ENCODE measurements around the gene ARHGAP1.

Gene ARHGAP1

DNA sequence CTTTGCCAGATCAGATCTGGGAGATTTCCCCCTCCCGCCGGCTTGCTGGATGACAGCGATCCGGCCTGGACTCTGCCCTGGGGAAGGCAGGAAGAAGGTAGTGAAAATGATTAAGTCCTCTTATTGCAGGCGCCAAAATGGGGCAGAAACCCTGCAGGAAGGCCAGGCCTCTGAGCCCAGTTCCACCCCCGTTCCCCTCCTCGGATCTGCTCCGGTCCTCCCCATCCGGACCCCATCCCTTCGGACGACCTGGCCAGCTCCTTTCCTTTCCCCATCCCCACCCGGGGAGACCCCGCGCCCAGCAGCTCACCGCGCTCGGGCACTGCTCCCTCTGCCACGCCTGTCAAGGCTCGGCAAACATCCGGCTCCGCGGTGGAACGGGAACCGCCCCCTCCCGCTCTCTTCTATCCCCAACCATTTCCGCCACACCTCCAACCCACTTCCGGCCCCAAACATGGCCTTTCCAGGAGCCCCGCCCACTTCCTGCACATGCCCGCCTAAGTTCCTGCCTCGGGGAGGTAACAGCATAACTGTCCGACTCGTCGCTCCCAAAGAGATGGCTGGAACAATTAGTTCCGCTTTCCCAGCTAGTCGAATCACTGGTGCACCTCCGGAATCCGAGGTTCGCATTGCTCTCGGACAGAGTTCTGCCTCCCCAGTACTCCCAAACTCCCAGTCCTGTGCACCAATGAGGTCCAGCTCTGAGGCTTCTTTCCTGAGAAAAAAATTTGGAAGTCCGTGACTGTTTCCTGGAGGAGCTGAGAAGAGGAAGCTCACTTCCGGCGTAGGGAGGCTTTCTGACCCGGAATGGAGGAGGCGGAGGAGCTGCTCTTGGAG, at the start of gene ARHGAP1, which contains the start of gene ZNF408:
Gene ARHGAP1 (minus strand): TSS at position 379 of the 837 bp plus-strand sequence. CDS start 4,512 bp downstream, outside the sequence.
Gene ZNF408 (plus strand): TSS at position 791 of the 837 bp plus-strand sequence. CDS start 17 bp downstream, at position 808.
- DNase-seq: peak; percentile 98

DNA sequence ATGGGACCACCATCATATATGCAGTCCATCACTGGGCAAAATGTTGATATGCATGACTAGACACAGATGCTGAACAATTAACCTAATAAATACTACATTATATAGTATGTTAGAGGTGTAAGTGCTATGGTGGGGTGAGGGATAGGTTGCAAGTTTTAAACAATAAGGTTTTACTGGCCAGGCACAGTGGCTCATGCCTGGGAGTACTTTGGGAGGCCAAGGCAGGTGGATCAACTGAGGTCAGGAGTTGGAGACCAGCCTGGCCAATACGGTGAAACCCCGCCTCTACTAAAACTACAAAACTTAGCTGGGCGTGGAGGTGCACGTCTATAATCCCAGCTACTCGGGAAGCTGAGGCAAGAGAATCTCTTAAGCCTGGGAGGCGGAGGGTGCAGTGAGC, 46.7 kb upstream of the ARHGAP1 start:
- DNase-seq: no peak

DNA sequence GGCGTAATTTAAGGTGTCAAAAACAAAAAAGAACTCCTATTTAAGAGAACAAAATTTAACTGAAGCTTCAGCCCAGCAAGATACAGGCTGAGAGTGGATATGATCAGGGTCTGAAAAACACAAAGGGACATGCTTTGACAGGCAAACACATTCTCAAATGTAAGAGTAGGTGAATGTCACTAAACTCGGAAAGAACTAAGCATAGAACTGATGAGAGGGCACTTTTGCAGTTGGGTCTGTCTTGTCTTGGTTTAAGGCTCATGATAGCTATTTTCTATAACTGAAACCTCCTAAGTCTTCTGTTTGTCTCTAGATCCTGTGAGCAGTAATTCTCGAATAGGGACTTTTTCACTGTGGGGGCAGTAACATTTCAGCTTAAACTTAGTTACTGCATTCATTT, 45.6 kb upstream of the ARHGAP1 start:
- DNase-seq: no peak

DNA sequence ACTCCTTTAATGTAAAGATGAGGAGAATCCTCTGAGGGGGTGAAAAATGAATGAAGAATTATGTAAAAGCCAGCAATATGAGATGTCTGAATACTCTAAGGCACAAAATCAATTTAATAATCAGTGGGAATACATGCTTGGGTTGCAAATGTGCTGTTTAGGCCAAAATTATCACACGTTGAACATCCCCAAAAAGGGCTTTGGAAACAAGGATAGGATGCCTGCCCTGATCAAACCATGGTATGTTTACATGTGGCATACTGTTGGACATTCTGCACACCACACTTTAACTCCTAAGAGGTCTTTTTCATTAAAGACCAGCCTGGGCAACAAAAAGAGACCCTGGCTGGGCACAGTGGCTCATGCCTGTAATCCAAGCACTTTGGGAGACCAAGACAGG, 44.9 kb upstream of the ARHGAP1 start:
- DNase-seq: no peak

DNA sequence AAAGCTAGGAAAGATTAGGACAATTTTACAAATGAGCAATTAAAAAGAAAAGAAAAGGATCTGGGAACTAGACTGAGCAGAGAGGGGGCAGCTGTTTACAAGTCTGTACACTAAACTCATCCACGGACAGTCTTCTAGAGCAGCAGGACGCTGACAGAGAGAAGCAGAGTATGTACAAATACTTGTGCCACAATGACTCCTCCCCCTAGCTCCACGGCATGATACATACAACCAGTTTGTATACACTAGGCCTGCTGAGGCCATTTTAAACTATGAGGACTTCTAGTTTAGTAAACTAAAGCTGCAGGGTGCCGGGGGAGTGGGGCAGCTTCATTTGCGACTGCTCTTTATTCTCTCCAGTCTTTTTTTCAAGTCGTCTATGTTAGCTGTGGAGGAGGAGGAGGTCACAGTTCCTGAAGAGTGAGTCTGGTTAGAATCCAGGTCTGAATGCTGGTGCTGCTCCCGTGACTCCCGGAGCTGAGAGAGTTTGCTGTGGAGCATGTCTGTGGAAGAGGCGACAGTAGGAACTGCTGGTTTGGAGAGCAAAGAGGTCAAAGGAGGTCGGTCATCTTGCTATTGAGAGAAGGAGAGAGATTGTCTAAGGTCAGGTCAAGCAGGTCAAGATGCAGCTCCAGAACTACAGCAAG, 43.4 kb upstream of the ARHGAP1 start:
- DNase-seq: no peak

DNA sequence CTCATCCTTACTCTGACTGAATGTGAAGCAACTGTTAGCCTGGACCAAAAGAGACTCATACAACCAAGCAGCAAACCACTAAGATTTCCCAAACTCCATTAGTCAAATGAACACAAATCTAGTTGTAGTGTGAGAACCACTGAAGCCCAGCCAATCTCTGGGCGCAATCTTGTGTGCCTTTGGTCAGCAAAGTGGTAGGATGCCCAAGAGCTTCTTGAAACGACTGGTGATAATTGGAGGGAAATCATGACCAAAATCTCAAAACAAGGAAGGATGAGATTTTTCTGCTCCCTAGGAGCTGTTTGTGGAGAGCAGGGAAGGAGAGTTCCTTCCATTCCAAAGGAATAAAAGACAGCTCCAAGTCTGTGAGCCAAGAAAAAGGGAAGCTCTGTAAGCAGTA, 42.6 kb upstream of the ARHGAP1 start:
- DNase-seq: no peak

DNA sequence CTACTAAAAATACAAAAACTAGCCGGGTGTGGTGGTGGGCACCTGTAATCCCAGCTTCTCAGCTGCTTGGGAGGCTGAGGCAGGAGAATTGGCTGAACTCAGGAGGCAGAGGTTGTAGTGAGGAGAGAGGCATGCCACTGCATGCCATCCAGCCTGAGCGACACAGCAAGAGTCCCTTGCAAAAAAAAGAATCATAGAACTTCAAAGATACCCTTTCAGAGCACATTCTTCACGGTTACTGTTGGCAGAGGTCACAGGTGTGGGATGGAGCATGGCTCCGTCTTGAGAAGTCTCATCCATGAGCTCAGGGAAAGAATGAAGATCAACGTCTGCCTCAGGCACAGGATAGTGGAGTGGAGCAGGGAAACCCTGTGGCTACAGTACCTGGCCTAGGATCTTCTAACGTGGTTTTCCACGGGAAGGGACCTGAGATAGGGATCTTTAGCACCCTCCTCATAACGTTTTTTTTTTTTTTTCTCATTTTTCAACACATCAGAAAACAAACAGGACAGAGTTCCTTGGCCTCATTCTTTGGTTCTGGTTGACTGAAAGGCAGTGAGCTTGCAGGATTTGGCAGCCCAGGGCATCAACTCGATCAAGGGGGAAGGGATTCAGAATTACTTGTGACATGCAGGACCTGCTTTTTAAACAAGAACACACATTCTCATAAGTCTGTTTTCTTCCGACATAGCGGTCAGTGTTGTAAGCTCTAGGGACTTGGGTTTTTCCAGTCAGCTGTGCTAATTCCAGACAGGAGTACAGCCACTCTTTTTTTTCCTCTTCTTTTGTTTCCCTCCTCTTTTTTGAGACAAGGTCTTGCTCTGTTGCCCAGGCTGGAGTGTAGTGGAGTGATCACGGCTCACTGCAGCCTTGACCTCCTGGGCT, 41.4 kb upstream of the ARHGAP1 start:
- DNase-seq: no peak

DNA sequence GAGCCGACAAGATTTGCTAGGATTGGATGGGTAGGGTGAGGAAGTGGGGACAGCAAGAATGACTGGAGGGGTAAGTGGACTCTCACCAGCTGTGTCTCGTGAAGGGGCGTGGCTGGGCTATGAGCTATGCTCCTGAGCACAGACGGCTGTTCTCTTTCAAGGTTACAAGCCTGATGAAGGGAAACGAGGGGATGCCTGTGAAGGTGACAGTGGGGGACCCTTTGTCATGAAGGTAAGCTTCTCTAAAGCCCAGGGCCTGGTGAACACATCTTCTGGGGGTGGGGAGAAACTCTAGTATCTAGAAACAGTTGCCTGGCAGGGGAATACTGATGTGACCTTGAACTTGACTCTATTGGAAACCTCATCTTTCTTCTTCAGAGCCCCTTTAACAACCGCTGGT, 38.5 kb upstream of the ARHGAP1 start:
- DNase-seq: no peak

DNA sequence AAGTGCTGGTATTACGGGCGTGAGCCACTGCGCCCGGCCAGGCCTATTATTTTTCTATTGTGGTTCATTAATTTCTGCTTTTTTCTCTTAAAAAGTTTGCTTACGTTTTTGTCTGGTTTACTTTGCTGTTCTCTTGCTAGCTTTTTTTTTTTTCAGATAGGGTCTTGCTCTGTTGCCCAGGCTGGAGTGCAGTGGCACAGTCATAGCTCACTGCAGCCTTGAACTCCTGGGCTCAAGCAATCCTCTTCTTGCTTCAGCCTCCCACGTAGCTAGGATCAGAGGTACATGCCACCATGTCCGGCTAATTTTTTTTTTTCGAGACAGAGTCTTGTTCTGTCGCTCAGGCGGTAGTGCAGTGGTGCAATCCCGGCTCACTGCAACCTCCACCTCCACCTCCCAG, 37.3 kb upstream of the ARHGAP1 start:
- no peak for DNase-seq

DNA sequence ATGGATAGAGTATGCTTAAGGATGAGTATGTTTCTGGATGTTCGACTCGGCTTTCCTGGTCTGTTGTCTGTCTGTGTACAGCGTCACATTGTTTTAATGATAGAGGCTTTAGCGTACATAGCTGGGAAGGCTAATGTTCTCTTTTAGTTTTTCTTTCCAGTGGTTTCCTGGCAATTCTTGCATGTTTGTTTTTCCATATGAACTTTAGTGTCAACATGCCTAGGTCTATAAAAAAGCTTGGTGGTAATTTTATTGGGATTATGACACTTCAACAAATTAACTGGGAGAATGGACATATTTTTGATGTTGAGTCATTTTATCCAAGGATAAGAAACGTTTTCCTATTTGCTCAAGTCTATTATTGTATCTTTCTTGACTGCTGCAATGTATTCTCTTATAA, 36.2 kb upstream of the ARHGAP1 start:
- DNase-seq: no peak

DNA sequence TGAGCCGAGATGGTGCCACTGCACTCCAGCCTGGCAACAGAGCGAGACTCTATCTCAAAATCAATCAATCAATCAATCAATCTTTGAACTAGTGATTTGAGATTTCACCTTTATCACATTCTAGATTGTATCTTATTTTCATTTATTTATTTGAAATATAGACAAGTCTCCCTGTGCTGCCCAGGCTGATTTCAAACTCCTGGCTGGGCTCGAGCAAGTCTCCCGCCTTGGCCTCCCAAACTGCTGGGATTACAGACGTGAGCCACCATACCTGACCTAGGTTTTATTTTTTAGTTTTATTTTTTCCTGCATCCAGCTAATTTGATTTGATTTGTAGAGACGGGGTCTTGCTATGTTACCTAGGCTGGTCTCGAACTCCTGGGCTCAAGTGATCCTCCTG, 35.7 kb upstream of the ARHGAP1 start:
- no peak for DNase-seq

DNA sequence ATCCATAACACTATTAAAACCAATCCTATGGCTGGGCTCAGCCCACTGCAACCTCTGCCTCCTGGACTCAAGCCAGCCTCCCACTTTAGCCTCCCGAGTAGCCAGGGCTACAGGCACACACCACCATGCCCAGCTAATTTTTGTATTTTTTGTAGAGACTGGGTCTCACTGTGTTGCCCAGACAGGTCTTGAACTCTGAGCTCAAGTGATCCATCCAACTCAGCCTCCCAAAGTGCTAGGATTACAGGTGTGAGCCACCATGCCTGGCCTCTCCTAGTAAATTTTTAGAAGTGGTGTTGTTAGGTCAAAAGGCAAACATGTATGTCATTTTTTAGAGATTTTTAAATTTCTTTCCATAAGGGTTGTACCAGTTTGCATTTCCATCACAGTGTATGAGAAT, 32.8 kb upstream of the ARHGAP1 start:
- no peak for DNase-seq

DNA sequence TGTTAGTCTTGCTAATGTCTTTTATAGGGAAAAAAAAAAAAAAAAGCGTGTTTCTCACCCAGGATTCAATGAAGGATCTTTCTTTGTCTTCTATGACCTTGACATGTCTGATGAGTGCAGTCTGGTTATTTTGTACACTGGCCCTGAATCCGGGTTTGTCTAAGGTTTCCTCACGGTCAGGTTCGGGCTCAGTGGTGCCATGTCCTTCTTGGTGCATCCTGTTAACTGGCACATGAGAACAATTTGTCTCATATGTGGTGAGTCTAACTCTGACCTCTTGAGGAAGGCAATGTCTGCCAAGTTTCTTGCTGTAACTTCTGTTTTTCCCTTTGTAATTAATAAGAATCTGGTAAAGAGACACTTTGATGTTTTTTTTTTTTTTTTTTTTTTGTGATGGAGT, 31.1 kb upstream of the ARHGAP1 start:
- no peak for DNase-seq

DNA sequence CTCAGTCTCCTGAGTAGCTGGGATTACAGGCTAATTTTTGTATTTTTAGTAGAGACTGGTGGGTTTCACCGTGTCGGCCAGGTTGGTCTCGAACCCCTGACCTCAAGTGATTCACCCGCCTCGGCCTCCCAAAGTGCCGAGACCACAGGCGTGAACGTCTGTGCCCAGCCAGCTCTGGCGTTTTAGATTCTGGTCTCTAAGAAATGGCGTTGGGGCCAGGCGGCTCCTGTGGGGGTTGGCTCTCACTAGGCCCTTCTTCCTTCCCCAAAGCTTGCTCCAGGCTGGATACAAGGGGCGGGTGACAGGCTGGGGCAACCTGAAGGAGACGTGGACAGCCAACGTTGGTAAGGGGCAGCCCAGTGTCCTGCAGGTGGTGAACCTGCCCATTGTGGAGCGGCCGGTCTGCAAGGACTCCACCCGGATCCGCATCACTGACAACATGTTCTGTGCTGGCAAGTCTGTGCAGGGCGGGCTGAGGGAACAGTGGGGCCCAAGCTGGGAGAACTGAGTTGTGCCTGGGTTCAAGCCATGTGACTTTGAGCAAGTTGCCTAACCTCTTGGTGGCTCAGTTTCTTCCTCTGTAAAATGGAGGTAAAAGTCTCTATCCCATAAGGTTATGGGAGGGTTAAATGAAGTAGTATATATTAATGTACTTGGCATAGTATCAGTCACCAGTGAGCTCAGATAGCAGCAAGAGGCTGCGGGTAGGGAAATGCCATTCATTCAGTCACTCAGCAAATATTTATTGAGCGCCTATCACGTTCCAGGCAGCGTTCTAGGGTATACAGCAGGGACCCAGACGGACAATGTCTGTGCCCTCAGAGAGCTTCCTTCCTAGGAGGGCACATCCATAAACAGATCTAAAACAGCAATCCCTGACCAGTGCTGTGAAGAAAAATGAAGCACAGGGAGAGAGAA, 28.9 kb upstream of the ARHGAP1 start:
- DNase-seq: no peak

DNA sequence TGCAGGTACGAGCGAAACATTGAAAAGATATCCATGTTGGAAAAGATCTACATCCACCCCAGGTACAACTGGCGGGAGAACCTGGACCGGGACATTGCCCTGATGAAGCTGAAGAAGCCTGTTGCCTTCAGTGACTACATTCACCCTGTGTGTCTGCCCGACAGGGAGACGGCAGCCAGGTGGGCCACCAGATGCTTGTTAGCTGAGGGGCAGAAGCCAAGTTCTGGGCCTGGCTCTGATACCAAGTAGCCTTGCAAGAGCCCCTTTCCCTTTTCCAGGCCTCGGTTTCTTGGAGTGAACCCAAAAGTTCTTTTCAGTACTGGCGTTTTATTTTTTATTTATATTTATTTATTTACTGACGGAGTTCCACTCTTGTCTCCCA, 28.2 kb upstream of the ARHGAP1 start:
- no peak for DNase-seq

DNA sequence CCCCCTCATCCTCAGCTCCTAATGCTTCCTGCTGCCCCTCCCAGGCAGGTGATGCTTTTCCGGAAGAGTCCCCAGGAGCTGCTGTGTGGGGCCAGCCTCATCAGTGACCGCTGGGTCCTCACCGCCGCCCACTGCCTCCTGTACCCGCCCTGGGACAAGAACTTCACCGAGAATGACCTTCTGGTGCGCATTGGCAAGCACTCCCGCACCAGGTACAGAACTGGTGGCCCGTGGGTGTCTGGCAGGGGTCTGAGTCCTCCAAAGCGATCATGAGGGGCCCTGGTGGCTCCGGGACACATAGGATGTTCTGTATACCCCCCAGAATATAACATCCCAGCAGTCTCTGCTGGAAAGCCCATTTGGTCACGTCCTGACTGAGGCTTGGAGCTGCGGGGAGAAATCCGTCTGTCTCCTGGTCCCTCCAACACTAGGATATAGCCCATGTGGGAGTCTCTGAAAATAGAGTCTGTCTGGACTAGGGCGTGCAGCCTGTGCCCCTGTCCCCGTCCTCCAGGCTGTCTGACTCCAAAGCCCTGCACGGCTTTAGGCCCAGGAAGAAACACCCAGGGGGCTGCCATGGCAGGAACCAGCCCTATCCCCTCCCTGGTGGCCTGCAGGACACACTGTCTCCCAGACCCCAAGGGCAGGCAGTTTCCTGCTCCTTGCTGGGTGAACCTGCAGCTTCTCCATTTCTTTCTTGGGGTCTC, 27.7 kb upstream of the ARHGAP1 start:
- no peak for DNase-seq

DNA sequence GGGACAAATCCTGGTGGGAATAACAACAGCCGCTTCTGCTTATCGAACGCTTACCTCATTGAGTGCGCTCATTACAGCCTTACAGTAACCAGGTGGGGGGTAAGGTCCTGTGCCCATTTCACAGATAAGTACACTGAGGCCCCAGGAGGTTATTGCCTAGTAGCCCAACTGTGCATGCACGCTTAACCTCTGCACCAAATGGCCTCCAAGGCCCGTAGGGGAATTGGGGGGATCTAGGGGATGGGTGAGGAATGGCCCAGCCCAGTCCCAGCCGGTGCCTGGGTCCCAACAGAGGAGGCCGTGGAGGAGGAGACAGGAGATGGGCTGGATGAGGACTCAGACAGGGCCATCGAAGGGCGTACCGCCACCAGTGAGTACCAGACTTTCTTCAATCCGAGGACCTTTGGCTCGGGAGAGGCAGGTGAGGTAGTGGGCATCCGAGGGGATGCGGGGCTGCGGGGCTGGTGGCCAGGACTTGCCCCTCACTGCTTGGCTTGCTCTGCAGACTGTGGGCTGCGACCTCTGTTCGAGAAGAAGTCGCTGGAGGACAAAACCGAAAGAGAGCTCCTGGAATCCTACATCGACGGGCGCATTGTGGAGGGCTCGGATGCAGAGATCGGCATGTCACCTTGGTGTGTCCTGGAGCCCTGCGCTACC, 25.9 kb upstream of the ARHGAP1 start:
- DNase-seq: no peak

DNA sequence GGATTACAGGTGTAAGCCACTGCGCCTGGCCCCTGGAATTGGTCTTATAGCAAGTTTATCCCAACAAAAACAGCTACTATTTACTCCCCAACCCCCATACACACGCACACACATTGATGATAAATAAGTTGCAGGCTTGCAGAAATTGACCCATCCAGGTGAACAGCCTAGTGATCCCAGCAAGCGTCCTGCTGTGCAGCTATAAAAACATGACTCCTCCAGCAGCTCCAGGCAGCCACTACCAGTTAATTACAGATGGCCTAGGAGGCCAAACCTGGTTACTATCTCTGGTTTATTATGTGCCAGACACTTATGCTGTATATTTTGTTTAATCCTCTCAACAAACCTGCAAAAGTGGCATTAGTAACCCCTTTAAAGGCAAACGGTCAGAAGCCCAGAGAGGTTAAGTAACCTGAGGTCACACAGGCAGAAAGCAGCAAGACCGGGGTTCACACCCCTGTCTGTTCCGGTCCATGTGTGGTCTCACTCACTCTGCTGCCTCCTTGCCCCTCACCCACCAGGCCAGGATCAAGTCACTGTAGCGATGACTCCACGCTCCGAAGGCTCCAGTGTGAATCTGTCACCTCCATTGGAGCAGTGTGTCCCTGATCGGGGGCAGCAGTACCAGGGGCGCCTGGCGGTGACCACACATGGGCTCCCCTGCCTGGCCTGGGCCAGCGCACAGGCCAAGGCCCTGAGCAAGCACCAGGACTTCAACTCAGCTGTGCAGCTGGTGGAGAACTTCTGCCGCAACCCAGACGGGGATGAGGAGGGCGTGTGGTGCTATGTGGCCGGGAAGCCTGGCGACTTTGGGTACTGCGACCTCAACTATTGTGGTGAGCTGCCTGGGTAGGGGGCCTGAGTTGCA, 25.2 kb upstream of the ARHGAP1 start:
- no peak for DNase-seq

DNA sequence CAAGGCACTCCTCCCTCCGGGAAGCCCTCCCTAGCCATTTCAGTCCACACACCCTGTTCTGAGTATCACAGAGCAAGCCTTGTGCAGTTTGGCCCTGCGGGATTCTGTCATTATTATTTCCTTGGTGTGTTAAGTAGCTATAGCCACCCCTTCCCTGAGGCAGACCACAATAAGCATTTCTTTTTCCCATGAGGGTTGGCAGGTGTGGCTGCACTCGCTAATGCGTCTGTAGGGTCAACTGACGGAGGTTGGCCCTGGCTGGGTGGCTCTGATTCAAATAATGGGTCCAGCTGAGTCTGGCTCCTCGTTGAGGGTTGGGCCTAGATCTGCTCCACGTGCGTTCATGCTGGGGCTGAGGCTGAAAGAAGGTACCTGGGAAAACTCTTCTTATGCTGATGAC, 23.7 kb upstream of the ARHGAP1 start:
- no peak for DNase-seq

DNA sequence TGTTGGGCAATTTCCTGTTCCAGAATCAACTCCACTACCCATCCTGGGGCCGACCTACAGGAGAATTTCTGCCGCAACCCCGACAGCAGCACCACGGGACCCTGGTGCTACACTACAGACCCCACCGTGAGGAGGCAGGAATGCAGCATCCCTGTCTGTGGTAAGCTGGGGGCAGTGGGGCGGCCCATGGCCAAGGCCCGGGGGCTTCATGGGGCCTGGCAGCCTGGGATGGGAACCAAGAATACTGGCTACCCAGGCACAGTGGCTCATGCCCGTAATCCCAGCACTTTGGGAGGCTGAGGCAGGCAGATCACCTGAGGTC, 22.9 kb upstream of the ARHGAP1 start:
- DNase-seq: no peak
